Measurements from ENCODE around the gene SLC25A21.

SLC25A21 gene

DNA sequence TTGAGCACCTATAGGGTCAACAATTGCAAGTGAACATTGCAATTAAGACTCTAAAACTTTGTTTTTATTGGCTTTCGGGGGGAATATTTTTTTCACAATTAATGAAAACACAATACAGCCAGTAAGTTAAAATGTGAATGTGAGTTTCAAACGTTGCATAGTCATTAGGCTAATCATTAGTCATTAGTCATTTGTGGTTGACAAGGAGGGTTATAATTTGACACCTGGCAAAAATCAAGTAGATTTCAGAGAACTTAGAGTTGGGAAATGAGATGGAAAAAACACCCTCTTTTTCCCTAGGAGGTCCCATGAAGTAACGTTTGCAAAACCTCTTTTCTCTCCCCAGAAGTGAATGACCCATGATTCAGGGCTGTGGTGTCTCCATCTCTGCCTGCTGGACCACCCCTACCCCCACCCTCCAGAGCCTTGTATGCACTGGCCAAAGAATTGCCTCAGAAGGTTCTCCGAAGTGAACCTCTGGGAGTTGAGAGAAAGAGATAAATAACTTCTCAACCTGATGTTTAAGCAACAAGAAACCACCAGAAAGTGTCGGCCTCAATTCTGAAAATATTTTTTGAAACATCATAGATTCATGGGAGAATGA is 314.5 kb downstream of the SLC25A21 start:
- no peak overlapping the region for H2AFZ ChIP-seq (ENCODE audit: insufficient read depth, low read length, poor library complexity)
- H3K4ac ChIP-seq (ENCODE audit: low read depth, low read length), result no peak overlapping the region
- no peak overlapping the region for H2AK5ac ChIP-seq (ENCODE audit: low read length)
- H3K4me3 ChIP-seq (ENCODE audit: low read depth, low read length), result no peak overlapping the region
- H3K27ac ChIP-seq (ENCODE audit: low read depth, low read length), result no peak overlapping the region
- H3K23ac ChIP-seq (ENCODE audit: low read length), result no peak overlapping the region
- H3K79me1 ChIP-seq (ENCODE audit: low read length), result no peaks in the 10 kb centered on the region
- H3K36me3 ChIP-seq (ENCODE audit: control insufficient read depth in 1 of 2, insufficient read depth in 2 of 2, low read length in 2 of 2), result no peaks in the 10 kb centered on the region
- H2BK12ac ChIP-seq (ENCODE audit: low read length), result no peak overlapping the region
- no peak overlapping the region for H3K18ac ChIP-seq (ENCODE audit: low read length)
- H3K79me2 ChIP-seq (ENCODE audit: control insufficient read depth, insufficient read depth, low read length, poor library complexity), result no peaks in the 10 kb centered on the region
- no peaks in the 10 kb centered on the region for H3K9me3 ChIP-seq (ENCODE audit: insufficient read depth, low read depth, low read length)
- H4K8ac ChIP-seq (ENCODE audit: low read depth, low read length), result no peak overlapping the region
- no peaks in the 10 kb centered on the region for H3K27me3 ChIP-seq (ENCODE audit: insufficient read depth, low read length)
- no peak overlapping the region for H3K9ac ChIP-seq (ENCODE audit: low read length)
- H3K14ac ChIP-seq (ENCODE audit: low read length), result no peak overlapping the region
- H3K4me1 ChIP-seq (ENCODE audit: control insufficient read depth in 1 of 2, insufficient read depth in 2 of 2, low read length in 2 of 2), result no peaks in the 10 kb centered on the region
- no peak overlapping the region for H4K12ac ChIP-seq (ENCODE audit: low read depth, low read length)
- no peak overlapping the region for H2BK5ac ChIP-seq (ENCODE audit: low read depth, low read length, poor library complexity)
- WGBS (ENCODE audit: extremely low coverage, insufficient coverage, insufficient read length), result no CpG with 5 or more reads among the region's 5 CpGs
- no peak overlapping the region for H3K4me2 ChIP-seq (ENCODE audit: low read length)
- H2BK120ac ChIP-seq (ENCODE audit: insufficient read depth, low read length, poor library complexity), result no peak overlapping the region
- DNase-seq, result no peak
- H4K91ac ChIP-seq (ENCODE audit: low read depth, low read length), result no peak overlapping the region

DNA sequence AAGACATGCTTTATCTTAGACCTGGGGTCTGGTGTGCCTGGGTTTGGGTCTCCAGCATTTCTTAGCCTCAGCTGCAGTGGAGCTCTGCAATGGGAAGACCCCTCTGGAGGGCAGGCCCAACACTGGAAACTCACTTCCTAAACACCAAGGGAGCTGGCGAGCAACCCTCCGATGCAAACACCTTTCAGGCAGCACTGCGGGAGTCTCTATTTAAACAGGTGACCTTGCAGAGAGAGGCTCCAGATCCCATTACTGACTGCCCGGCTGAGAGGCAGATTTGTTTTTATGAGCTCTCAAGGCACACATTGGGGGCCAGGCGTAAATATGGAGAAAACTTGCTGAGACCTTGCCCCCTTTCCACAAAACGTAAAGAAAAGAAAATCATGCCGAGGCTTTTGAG is 315.3 kb downstream of the SLC25A21 start:
- no peaks in the 10 kb centered on the region for H3K4me1 ChIP-seq (ENCODE audit: control insufficient read depth in 1 of 2, insufficient read depth in 2 of 2, low read length in 2 of 2)
- H3K14ac ChIP-seq (ENCODE audit: low read length), result no peak overlapping the region
- no peak overlapping the region for H2BK12ac ChIP-seq (ENCODE audit: low read length)
- no peak for DNase-seq
- no peak overlapping the region for H2BK5ac ChIP-seq (ENCODE audit: low read depth, low read length, poor library complexity)
- H3K4me3 ChIP-seq (ENCODE audit: low read depth, low read length), result no peak overlapping the region
- H3K9me3 ChIP-seq (ENCODE audit: insufficient read depth, low read depth, low read length), result no peaks in the 10 kb centered on the region
- no peak overlapping the region for H3K23ac ChIP-seq (ENCODE audit: low read length)
- no peak overlapping the region for H3K27ac ChIP-seq (ENCODE audit: low read depth, low read length)
- no peaks in the 10 kb centered on the region for H3K79me2 ChIP-seq (ENCODE audit: control insufficient read depth, insufficient read depth, low read length, poor library complexity)
- H4K8ac ChIP-seq (ENCODE audit: low read depth, low read length), result no peak overlapping the region
- no peaks in the 10 kb centered on the region for H3K27me3 ChIP-seq (ENCODE audit: insufficient read depth, low read length)
- H3K79me1 ChIP-seq (ENCODE audit: low read length), result no peaks in the 10 kb centered on the region
- H3K9ac ChIP-seq (ENCODE audit: low read length), result no peak overlapping the region
- no peak overlapping the region for H4K91ac ChIP-seq (ENCODE audit: low read depth, low read length)
- H3K4ac ChIP-seq (ENCODE audit: low read depth, low read length), result no peak overlapping the region
- no peak overlapping the region for H4K12ac ChIP-seq (ENCODE audit: low read depth, low read length)
- WGBS (ENCODE audit: extremely low coverage, insufficient coverage, insufficient read length), result no CpG with 5 or more reads among the region's 7 CpGs
- H3K18ac ChIP-seq (ENCODE audit: low read length), result no peak overlapping the region
- no peak overlapping the region for H3K4me2 ChIP-seq (ENCODE audit: low read length)
- no peaks in the 10 kb centered on the region for H3K36me3 ChIP-seq (ENCODE audit: control insufficient read depth in 1 of 2, insufficient read depth in 2 of 2, low read length in 2 of 2)
- H2BK120ac ChIP-seq (ENCODE audit: insufficient read depth, low read length, poor library complexity), result no peak overlapping the region
- no peak overlapping the region for H2AK5ac ChIP-seq (ENCODE audit: low read length)
- no peak overlapping the region for H2AFZ ChIP-seq (ENCODE audit: insufficient read depth, low read length, poor library complexity)

DNA sequence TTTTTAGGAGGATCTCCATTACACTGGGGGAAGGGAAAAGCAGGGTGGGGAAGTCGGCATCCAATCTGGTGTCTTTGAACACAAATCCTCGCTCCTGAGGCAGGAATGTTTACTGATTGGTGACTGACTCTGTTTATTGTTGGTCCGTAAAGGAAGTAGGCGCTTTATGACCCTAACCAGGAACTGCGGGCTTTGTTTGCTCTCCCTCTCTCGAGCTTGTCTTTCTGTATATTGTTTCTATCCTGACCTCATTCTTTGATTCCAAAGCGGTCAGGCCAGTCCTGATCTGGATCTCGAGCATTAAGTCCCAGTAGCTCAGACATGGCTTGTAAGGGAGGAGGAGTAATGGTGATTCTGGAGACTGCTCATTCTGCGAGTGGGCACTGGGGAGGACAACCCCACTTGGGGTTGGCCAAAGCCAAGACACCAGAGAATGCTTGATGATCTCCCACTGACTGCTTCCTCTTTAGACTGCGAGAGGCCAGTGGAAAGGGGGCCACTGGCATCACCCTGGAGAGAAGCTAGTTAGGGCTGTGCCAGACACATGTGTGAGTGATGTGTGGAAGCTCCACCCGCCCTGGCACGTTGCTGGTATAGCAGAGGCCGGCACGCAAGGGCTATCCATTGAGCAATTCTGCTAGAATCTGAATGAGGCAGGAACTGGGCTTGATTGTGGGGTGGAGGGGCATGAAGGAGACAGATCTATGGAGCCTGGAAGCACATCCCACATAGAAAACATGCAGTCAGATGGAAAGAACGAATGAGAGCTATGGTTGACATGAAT is 316.1 kb downstream of the SLC25A21 start:
- Histone ChIP-seq H4K8ac (ENCODE audit: low read depth, low read length) (no peak overlapping the region), H2AFZ (ENCODE audit: insufficient read depth, low read length, poor library complexity) (no peak overlapping the region), H3K4me3 (ENCODE audit: low read depth, low read length) (no peak overlapping the region), H3K36me3 (ENCODE audit: control insufficient read depth in 1 of 2, insufficient read depth in 2 of 2, low read length in 2 of 2) (no peaks in the 10 kb centered on the region), H3K27ac (ENCODE audit: low read depth, low read length) (no peak overlapping the region), H3K27me3 (ENCODE audit: insufficient read depth, low read length) (no peaks in the 10 kb centered on the region), H3K9ac (ENCODE audit: low read length) (no peak overlapping the region), H3K4me2 (ENCODE audit: low read length) (no peak overlapping the region), H4K12ac (ENCODE audit: low read depth, low read length) (no peak overlapping the region), H2BK12ac (ENCODE audit: low read length) (no peak overlapping the region), H3K79me1 (ENCODE audit: low read length) (no peaks in the 10 kb centered on the region), H3K23ac (ENCODE audit: low read length) (no peak overlapping the region), H2BK5ac (ENCODE audit: low read depth, low read length, poor library complexity) (no peak overlapping the region), H3K4ac (ENCODE audit: low read depth, low read length) (no peak overlapping the region), H2BK120ac (ENCODE audit: insufficient read depth, low read length, poor library complexity) (no peak overlapping the region), H3K79me2 (ENCODE audit: control insufficient read depth, insufficient read depth, low read length, poor library complexity) (no peaks in the 10 kb centered on the region), H3K18ac (ENCODE audit: low read length) (no peak overlapping the region), H3K14ac (ENCODE audit: low read length) (no peak overlapping the region), H2AK5ac (ENCODE audit: low read length) (no peak overlapping the region), H3K4me1 (ENCODE audit: control insufficient read depth in 1 of 2, insufficient read depth in 2 of 2, low read length in 2 of 2) (no peaks in the 10 kb centered on the region), H3K9me3 (ENCODE audit: insufficient read depth, low read depth, low read length) (no peaks in the 10 kb centered on the region), H4K91ac (ENCODE audit: low read depth, low read length) (no peak overlapping the region)
- WGBS (ENCODE audit: extremely low coverage, insufficient coverage, insufficient read length), result no CpG with 5 or more reads among the region's 15 CpGs
- no peak for DNase-seq

DNA sequence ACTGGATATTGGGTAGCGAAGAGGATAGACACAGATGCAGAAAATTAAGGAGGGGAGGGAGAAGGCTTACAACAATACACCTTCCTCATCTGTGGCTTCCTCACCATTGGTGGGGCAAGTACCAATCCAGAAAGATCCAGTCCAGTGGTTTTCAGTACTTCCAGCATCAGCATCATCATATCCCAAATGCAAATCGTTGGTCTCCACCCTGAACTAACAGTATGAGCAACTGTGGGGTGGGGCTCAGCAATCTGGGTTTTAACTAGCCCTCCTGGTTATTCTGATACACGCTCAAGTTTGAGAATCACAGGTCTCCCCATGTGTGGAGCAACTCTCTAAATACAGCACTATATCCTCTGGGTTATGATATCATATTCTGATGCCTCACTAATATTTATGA is 317.0 kb downstream of the SLC25A21 start:
- no peak for DNase-seq
- no peak overlapping the region for H3K9ac ChIP-seq (ENCODE audit: low read length)
- no peaks in the 10 kb centered on the region for H3K27me3 ChIP-seq (ENCODE audit: insufficient read depth, low read length)
- H3K9me3 ChIP-seq (ENCODE audit: insufficient read depth, low read depth, low read length), result no peaks in the 10 kb centered on the region
- no peaks in the 10 kb centered on the region for H3K4me1 ChIP-seq (ENCODE audit: control insufficient read depth in 1 of 2, insufficient read depth in 2 of 2, low read length in 2 of 2)
- WGBS (ENCODE audit: extremely low coverage, insufficient coverage, insufficient read length), result no CpG with 5 or more reads among the region's 3 CpGs
- no peak overlapping the region for H4K8ac ChIP-seq (ENCODE audit: low read depth, low read length)
- H2BK12ac ChIP-seq (ENCODE audit: low read length), result no peak overlapping the region
- H2BK5ac ChIP-seq (ENCODE audit: low read depth, low read length, poor library complexity), result no peak overlapping the region
- no peak overlapping the region for H3K4me2 ChIP-seq (ENCODE audit: low read length)
- no peak overlapping the region for H3K14ac ChIP-seq (ENCODE audit: low read length)
- H3K79me1 ChIP-seq (ENCODE audit: low read length), result no peaks in the 10 kb centered on the region
- H4K12ac ChIP-seq (ENCODE audit: low read depth, low read length), result no peak overlapping the region
- no peaks in the 10 kb centered on the region for H3K36me3 ChIP-seq (ENCODE audit: control insufficient read depth in 1 of 2, insufficient read depth in 2 of 2, low read length in 2 of 2)
- no peak overlapping the region for H2AFZ ChIP-seq (ENCODE audit: insufficient read depth, low read length, poor library complexity)
- no peak overlapping the region for H3K23ac ChIP-seq (ENCODE audit: low read length)
- H3K4me3 ChIP-seq (ENCODE audit: low read depth, low read length), result no peak overlapping the region
- H3K4ac ChIP-seq (ENCODE audit: low read depth, low read length), result no peak overlapping the region
- no peak overlapping the region for H3K18ac ChIP-seq (ENCODE audit: low read length)
- no peaks in the 10 kb centered on the region for H3K79me2 ChIP-seq (ENCODE audit: control insufficient read depth, insufficient read depth, low read length, poor library complexity)
- no peak overlapping the region for H2BK120ac ChIP-seq (ENCODE audit: insufficient read depth, low read length, poor library complexity)
- H4K91ac ChIP-seq (ENCODE audit: low read depth, low read length), result no peak overlapping the region
- no peak overlapping the region for H3K27ac ChIP-seq (ENCODE audit: low read depth, low read length)
- no peak overlapping the region for H2AK5ac ChIP-seq (ENCODE audit: low read length)
